Endothelial cell of umbilical vein (primary cell): ENCODE data around the gene CMBL. TPM values are rescaled to one million over a fixed set of nuclear protein-coding genes. Genes with fewer than 3 reads are reported as not detected.
A peak's percentile ranks its signal among the peaks of the same experiment; 100 is the strongest.

ENCODE experiments used
- BruUV-seq: library from RNA; stranded (reverse); fragments of 400-500 nt; replicated peaks from 2 replicates; lab custom pipeline; 2021; lab: Mats Ljungman, UMichigan
- CTCF ChIA-PET: fragments of 300-600, 350-600 bp; sonication (Branson Sonifier 250); formaldehyde crosslinking; loops from one replicate; lab custom pipeline; 2021; ENCODE audit warnings: antibody characterized with exemption, inconsistent platforms; lab: Charles Lee
- POLR2A ChIA-PET: fragments of 300-600, 350-600 bp; sonication (Branson Sonifier 250); formaldehyde crosslinking; loops from one replicate; lab custom pipeline; 2021; ENCODE audit warnings: antibody characterized with exemption, inconsistent platforms; lab: Charles Lee
- DNase-seq: peaks from one replicate; pipeline ENCODE4 v3.0.0-alpha.2; 2011; ENCODE audit warnings: low read depth, low spot score
- FAIRE-seq: peaks from 2 replicates; lab custom pipeline; 2011; peaks lifted over from hg19 to GRCh38; lab: Jason Lieb, UNC
- H2AFZ ChIP-seq: 2 replicates; pipeline ENCODE4 v1.6.0; 2012; ENCODE audit warnings: low read depth, low read length, control low read depth, inconsistent platforms
- H3K27ac ChIP-seq: 2 replicates; pipeline ENCODE4 v1.5.1; 2011; ENCODE audit warnings: low read depth, mild to moderate bottlenecking, control low read depth, low read length, moderate library complexity; ENCODE audit not compliant: insufficient read depth
- H3K27me3 ChIP-seq, 2 experiments: 2 replicates each; pipeline versions ENCODE4 v1.6.0 to v1.6.1; 2011; ENCODE audit warnings: low read length in 2 of 2, mixed read lengths in 1 of 2; ENCODE audit not compliant: control insufficient read depth in 2 of 2, insufficient read depth in 2 of 2
- H3K36me3 ChIP-seq, 2 experiments: 2 replicates in 1 of 2; 3 replicates in 1 of 2; pipeline ENCODE4 v1.5.1; 2011; ENCODE audit warnings: low read length in 2 of 2, mild to moderate bottlenecking in 1 of 2, moderate library complexity in 1 of 2; ENCODE audit not compliant: control insufficient read depth in 2 of 2, insufficient read depth in 2 of 2; ENCODE audit errors: extremely low read depth in 1 of 2
- H3K4me1 ChIP-seq: 3 replicates; pipeline ENCODE4 v1.5.1; 2011; ENCODE audit warnings: mild to moderate bottlenecking, low read length; ENCODE audit not compliant: control insufficient read depth, insufficient read depth; ENCODE audit errors: extremely low read depth
- H3K4me2 ChIP-seq: 2 replicates; pipeline ENCODE4 v1.6.1; 2011; ENCODE audit warnings: low read length, control low read depth, mixed read lengths; ENCODE audit not compliant: insufficient read depth
- H3K4me3 ChIP-seq, 3 experiments: fragments of 200-600 bp in 1 of 3; sonication (generic), shearing (Covaris generic) in 1 of 3; replicated peaks in 1 of 3; 2 replicates each; pipeline ENCODE4 v1.5.1; 2011 to 2016; ENCODE audit warnings: control low read depth in 3 of 3, low read length in 3 of 3, mild to moderate bottlenecking in 2 of 3, inconsistent platforms in 1 of 3, low read depth in 1 of 3, moderate library complexity in 1 of 3; ENCODE audit not compliant: insufficient read depth in 1 of 3
- H3K79me2 ChIP-seq: 2 replicates; pipeline ENCODE4 v1.6.0; 2012; ENCODE audit warnings: low read length, inconsistent platforms; ENCODE audit not compliant: control insufficient read depth, insufficient read depth
- H3K9ac ChIP-seq: replicated peaks from 2 replicates; pipeline ENCODE3; 2011; ENCODE audit warnings: low read length, control low read depth; ENCODE audit not compliant: insufficient read depth; ENCODE audit errors: extremely low read depth
- H3K9me1 ChIP-seq: replicated peaks from 3 replicates; pipeline ENCODE4 v1.6.0; 2011; ENCODE audit warnings: mild to moderate bottlenecking, low read length; ENCODE audit not compliant: control insufficient read depth, insufficient read depth; ENCODE audit errors: extremely low read depth
- H3K9me3 ChIP-seq: replicated peaks from 2 replicates; pipeline ENCODE4 v1.5.1; 2012; ENCODE audit warnings: low read length, inconsistent platforms; ENCODE audit not compliant: control insufficient read depth, insufficient read depth
- H4K20me1 ChIP-seq: replicated peaks from 2 replicates; pipeline ENCODE3; 2011; ENCODE audit warnings: mild to moderate bottlenecking, low read length; ENCODE audit not compliant: control insufficient read depth, insufficient read depth; ENCODE audit errors: extremely low read depth
- CTCF ChIP-seq, 2 donors: IDR thresholded peaks; 1 replicate in 1 of 2; 2 replicates in 1 of 2; pipeline ENCODE4 v1.5.1; 2011; ENCODE audit warnings: low read length in 2 of 2, mild to moderate bottlenecking in 2 of 2, moderate library complexity in 2 of 2, control low read depth in 1 of 2, inconsistent platforms in 1 of 2, low read depth in 1 of 2; ENCODE audit not compliant: insufficient read depth in 1 of 2; ENCODE audit errors: extremely low read depth in 1 of 2
- GATA2 ChIP-seq: IDR thresholded peaks from 2 replicates; pipeline ENCODE4 v1.7.0; 2011; ENCODE audit warnings: low read depth, mild to moderate bottlenecking, moderate library complexity, mixed read lengths, low read length; ENCODE audit not compliant: insufficient read length, insufficient read depth
- JUN ChIP-seq: IDR thresholded peaks from 2 replicates; pipeline ENCODE4 v1.6.1; 2011; ENCODE audit warnings: borderline replicate concordance, low read depth; ENCODE audit not compliant: insufficient read length, insufficient read depth
- MAX ChIP-seq: IDR thresholded peaks from 2 replicates; pipeline ENCODE4 v1.6.1; 2011; ENCODE audit not compliant: insufficient read depth, insufficient read length
- MYC ChIP-seq: IDR thresholded peaks from one replicate; pipeline ENCODE4 v1.6.1; 2011; ENCODE audit warnings: mild to moderate bottlenecking, low read depth, low read length
- POLR2A ChIP-seq: IDR thresholded peaks from 2 replicates; pipeline ENCODE4 v1.6.1; 2012; ENCODE audit warnings: low read depth, mild to moderate bottlenecking, control low read depth, low read length
- dilution Hi-C: fragments of 300-500 bp; cut with MboI; formaldehyde crosslinking; loops from one replicate; pipeline ENCODE4 v1.15.0; 2019; ENCODE audit warnings: low sequenced_read_pairs; ENCODE audit not compliant: extremely low pct_ligation_motif_present
- intact Hi-C: fragments of 100-400 bp; cut with micrococcal nuclease; formaldehyde crosslinking; loops from one replicate; pipeline ENCODE4 v1.10.0; 2022
- polyA plus RNA-seq, 4 experiments: library from polyadenylated mRNA; depleted of rRNA in 3 of 4; stranded (reverse) in 3 of 4; unstranded in 1 of 4; fragments of >200 nt; gene quantifications; 2 replicates each; pipeline versions ENCODE4 v1.2.1 to v1.2.3, GENCODE V29; 2011 to 2012; ENCODE audit warnings: missing spikeins in 1 of 4
- total RNA-seq: library from RNA; stranded (reverse); gene quantifications from 2 replicates; pipeline ENCODE4 v1.2.3, GENCODE V29; 2021

Gene CMBL
- total and polyA plus RNA-seq, 2 donors (not counting 3 experiments of a cell fraction or from before 2014, with no cell fraction given) = 15.9 to 19.8 TPM

GRCh38 chr5:10233505-10233904 is 74.2 kb downstream of the CMBL start:
- FAIRE-seq (no peak), DNase-seq (peak; percentile 31)
- H3K79me2 ChIP-seq = no peaks in the 10 kb centered on the region
- no peaks in the 10 kb centered on the region for H4K20me1 ChIP-seq
- intact Hi-C loops = loop anchor here (1.0 kb wide), 2 partner anchors 93 to 689 kb away; no protein-coding TSS in a partner anchor
- no peak overlapping the region for H3K4me2 ChIP-seq
- POLR2A ChIA-PET = no interaction called here
- dilution Hi-C loops = no loop called here
- no peak overlapping the region for H2AFZ ChIP-seq
- TF ChIP-seq CTCF (IDR thresholded peaks at IDR 0.05; ENCODE audit: extremely low read depth in 1 of 2, insufficient read depth in 1 of 2, low read depth in 1 of 2, low read length in 2 of 2) (peak; percentile 19 to 24), MYC (no peak)
- H3K9me1 ChIP-seq = no peaks in the 10 kb centered on the region
- H3K36me3 ChIP-seq = peaks cover 2% of the 10 kb centered on the region in 2 experiments
- no peak overlapping the region for H3K27ac ChIP-seq
- no peaks in the 10 kb centered on the region for H3K27me3 ChIP-seq
- H3K9ac ChIP-seq = no peak overlapping the region
- H3K4me1 ChIP-seq = no peaks in the 10 kb centered on the region
- H3K9me3 ChIP-seq = no peaks in the 10 kb centered on the region
- H3K4me3 ChIP-seq = no peak overlapping the region
- BruUV-seq = no TSS peak
- CTCF ChIA-PET = interaction anchor here (0.9 to 1.6 kb wide), 3 partner anchors 11 to 1477 kb away, joined by 3 read pairs; partner anchors contain the start of genes ATPSCKMT and CCT5

GRCh38 chr5:10233011-10233410 is 74.7 kb downstream of the CMBL start:
- H3K9ac ChIP-seq = no peak overlapping the region
- H4K20me1 ChIP-seq = no peaks in the 10 kb centered on the region
- dilution Hi-C loops = no loop called here
- no peak overlapping the region for H3K4me2 ChIP-seq
- no peaks in the 10 kb centered on the region for H3K79me2 ChIP-seq
- H3K4me3 ChIP-seq = no peak overlapping the region
- H3K4me1 ChIP-seq = no peaks in the 10 kb centered on the region
- POLR2A ChIA-PET = no interaction called here
- peaks cover 2% of the 10 kb centered on the region in 2 experiments for H3K36me3 ChIP-seq
- FAIRE-seq = no peak
- TF ChIP-seq POLR2A = no peak
- no peak for TF ChIP-seq MYC
- no peak for TF ChIP-seq GATA2
- TF ChIP-seq JUN = no peak
- TF ChIP-seq MAX = no peak
- DNase-seq = no peak
- no TSS peak for BruUV-seq
- intact Hi-C loops = loop anchor here (1.0 kb wide), 2 partner anchors 93 to 689 kb away; no protein-coding TSS in a partner anchor
- no peaks in the 10 kb centered on the region for H3K9me3 ChIP-seq
- no peak overlapping the region for H2AFZ ChIP-seq
- H3K27ac ChIP-seq = no peak overlapping the region
- CTCF ChIA-PET = interaction anchor here (0.9 to 1.6 kb wide), 3 partner anchors 11 to 1476 kb away, joined by 3 read pairs; partner anchors contain the start of genes ATPSCKMT and CCT5
- H3K27me3 ChIP-seq = no peaks in the 10 kb centered on the region
- H3K9me1 ChIP-seq = no peaks in the 10 kb centered on the region
